GM12878 (cell line): ENCODE measurements around the gene C11orf97. TPM values are rescaled to one million over a fixed set of nuclear protein-coding genes. Genes with fewer than 3 reads are reported as not detected.

ENCODE experiments used
- BHLHE40 ChIP-seq, 2 experiments: fragments of 450-650 bp in 1 of 2; IDR thresholded peaks; 2 replicates each; pipeline ENCODE4 v1.6.1; 2011 to 2017; ENCODE audit warnings: low read depth in 2 of 2, borderline replicate concordance in 1 of 2, improper control_type of control experiment in 1 of 2, low read length in 1 of 2, mild to moderate bottlenecking in 1 of 2
- DPF2 ChIP-seq: fragments of 450-650 bp; IDR thresholded peaks from 2 replicates; pipeline ENCODE4 v1.6.1; 2017; ENCODE audit warnings: mild to moderate bottlenecking
- HCFC1 ChIP-seq: fragments of 150-350 bp; IDR thresholded peaks from 2 replicates; pipeline ENCODE4 v1.6.1; 2014; ENCODE audit warnings: low read length
- IKZF1 ChIP-seq: fragments of 450-650 bp; conservative IDR thresholded peaks from 2 replicates; pipeline ENCODE4 v1.6.1; 2017; ENCODE audit warnings: antibody characterized with exemption, mild to moderate bottlenecking
- IKZF2 ChIP-seq, 2 experiments: fragments of 450-650 bp; IDR thresholded peaks; 2 replicates each; pipeline ENCODE4 v1.6.1; 2017; ENCODE audit warnings: mild to moderate bottlenecking in 2 of 2, moderate library complexity in 2 of 2
- IRF4 ChIP-seq: IDR thresholded peaks from 2 replicates; pipeline ENCODE4 v1.6.1; 2011; ENCODE audit warnings: low read depth, low read length
- KDM1A ChIP-seq: fragments of 200-600 bp; sonication (generic); IDR thresholded peaks from 2 replicates; pipeline ENCODE4 v1.6.1; 2016; ENCODE audit warnings: borderline replicate concordance
- KLF5 ChIP-seq: fragments of 450-650 bp; IDR thresholded peaks from 2 replicates; pipeline ENCODE4 v1.6.1; 2014; ENCODE audit warnings: mild to moderate bottlenecking; ENCODE audit not compliant: partially characterized antibody
- MAX ChIP-seq: IDR thresholded peaks from 2 replicates; pipeline ENCODE4 v1.6.1; 2012; ENCODE audit warnings: low read depth, low read length, improper control_type of control experiment
- NBN ChIP-seq: fragments of 450-650 bp; IDR thresholded peaks from 2 replicates; pipeline ENCODE4 v1.6.1; 2016
- NR2F1 ChIP-seq: fragments of 450-650 bp; conservative IDR thresholded peaks from 2 replicates; pipeline ENCODE4 v1.6.1; 2017; ENCODE audit warnings: mild to moderate bottlenecking
- POLR2A ChIP-seq: IDR thresholded peaks from 2 replicates; pipeline ENCODE4 v1.6.1; 2011; ENCODE audit warnings: low read depth, mild to moderate bottlenecking, low read length
- RAD51 ChIP-seq: fragments of 450-650 bp; IDR thresholded peaks from 2 replicates; pipeline ENCODE4 v1.6.1; 2016; ENCODE audit warnings: moderate library complexity, mild to moderate bottlenecking, inconsistent platforms
- RBBP5 ChIP-seq: fragments of 200-600 bp; sonication (generic); conservative IDR thresholded peaks from 2 replicates; pipeline ENCODE4 v1.6.1; 2016
- RELA ChIP-seq: fragments of 450-650 bp; IDR thresholded peaks from 2 replicates; pipeline ENCODE4 v1.8.0; 2014; ENCODE audit warnings: borderline replicate concordance; ENCODE audit not compliant: partially characterized antibody
- SIN3A ChIP-seq: IDR thresholded peaks from 2 replicates; pipeline ENCODE4 v1.6.1; 2012; ENCODE audit warnings: low read depth, low read length, improper control_type of control experiment
- SMAD1 ChIP-seq: fragments of 450-650 bp; IDR thresholded peaks from 2 replicates; pipeline ENCODE4 v1.6.1; 2018; ENCODE audit warnings: mild to moderate bottlenecking, low read depth; ENCODE audit not compliant: partially characterized antibody
- SMARCA5 ChIP-seq: fragments of 450-650 bp; IDR thresholded peaks from 2 replicates; pipeline ENCODE4 v1.6.1; 2017; ENCODE audit warnings: mild to moderate bottlenecking
- SMC3 ChIP-seq: IDR thresholded peaks from 2 replicates; pipeline ENCODE4 v1.6.1; 2011; ENCODE audit warnings: low read length, improper control_type of control experiment, borderline replicate concordance
- SPI1 ChIP-seq: IDR thresholded peaks from 2 replicates; pipeline ENCODE4 v1.6.1; 2011; ENCODE audit warnings: low read depth, mild to moderate bottlenecking, low read length, moderate library complexity, borderline replicate concordance; ENCODE audit not compliant: insufficient read depth
- SUZ12 ChIP-seq: fragments of 200-600 bp; sonication (generic); IDR thresholded peaks from one replicate; pipeline ENCODE4 v1.6.1; 2018; ENCODE audit warnings: antibody characterized with exemption, mild to moderate bottlenecking; ENCODE audit not compliant: unreplicated experiment
- TCF3 ChIP-seq: IDR thresholded peaks from 2 replicates; pipeline ENCODE4 v1.6.1; 2012; ENCODE audit warnings: low read depth, mild to moderate bottlenecking, low read length, borderline replicate concordance; ENCODE audit not compliant: insufficient read depth
- ZBTB11 ChIP-seq: fragments of 450-650 bp; formaldehyde crosslinking; IDR thresholded peaks from 2 replicates; pipeline ENCODE4 v1.5.0; 2022; ENCODE audit warnings: mild to moderate bottlenecking, missing genetic modification characterization
- ZNF687 ChIP-seq: fragments of 450-650 bp; IDR thresholded peaks from 2 replicates; pipeline ENCODE4 v1.6.1; 2017; ENCODE audit warnings: mild to moderate bottlenecking, moderate library complexity
- polyA plus RNA-seq, 11 experiments: library from polyadenylated mRNA; depleted of rRNA in 4 of 11; unstranded in 6 of 11; stranded (reverse) in 5 of 11; fragments of >200 nt; fragmentation: Nextera tagmentation in 4 of 11; fragmentation: Illumina TruSeq in 1 of 11; extraction: Ambion mirVana in 4 of 11; extraction: Trizol in 1 of 11; gene quantifications; 1 replicate in 1 of 11; 2 replicates in 10 of 11; pipeline versions ENCODE4 v1.2.1 to v1.2.3, GENCODE V29; 2011 to 2016; ENCODE audit warnings: inconsistent platforms in 2 of 11, missing spikeins in 2 of 11, low read depth in 1 of 11
- total RNA-seq, 4 experiments: library from RNA; depleted of rRNA in 3 of 4; stranded (reverse); fragments of >200 nt in 3 of 4; fragmentation: Illumina TruSeq in 1 of 4; extraction: Trizol in 1 of 4; gene quantifications; 2 replicates each; pipeline versions ENCODE4 v1.2.1 to v1.2.3, GENCODE V29; 2013 to 2021

The C11orf97 gene
- total and polyA plus RNA-seq, 10 of the 15 experiments (the other 5 are each of a cell fraction or from before 2014, with no cell fraction given): not detected

DNA sequence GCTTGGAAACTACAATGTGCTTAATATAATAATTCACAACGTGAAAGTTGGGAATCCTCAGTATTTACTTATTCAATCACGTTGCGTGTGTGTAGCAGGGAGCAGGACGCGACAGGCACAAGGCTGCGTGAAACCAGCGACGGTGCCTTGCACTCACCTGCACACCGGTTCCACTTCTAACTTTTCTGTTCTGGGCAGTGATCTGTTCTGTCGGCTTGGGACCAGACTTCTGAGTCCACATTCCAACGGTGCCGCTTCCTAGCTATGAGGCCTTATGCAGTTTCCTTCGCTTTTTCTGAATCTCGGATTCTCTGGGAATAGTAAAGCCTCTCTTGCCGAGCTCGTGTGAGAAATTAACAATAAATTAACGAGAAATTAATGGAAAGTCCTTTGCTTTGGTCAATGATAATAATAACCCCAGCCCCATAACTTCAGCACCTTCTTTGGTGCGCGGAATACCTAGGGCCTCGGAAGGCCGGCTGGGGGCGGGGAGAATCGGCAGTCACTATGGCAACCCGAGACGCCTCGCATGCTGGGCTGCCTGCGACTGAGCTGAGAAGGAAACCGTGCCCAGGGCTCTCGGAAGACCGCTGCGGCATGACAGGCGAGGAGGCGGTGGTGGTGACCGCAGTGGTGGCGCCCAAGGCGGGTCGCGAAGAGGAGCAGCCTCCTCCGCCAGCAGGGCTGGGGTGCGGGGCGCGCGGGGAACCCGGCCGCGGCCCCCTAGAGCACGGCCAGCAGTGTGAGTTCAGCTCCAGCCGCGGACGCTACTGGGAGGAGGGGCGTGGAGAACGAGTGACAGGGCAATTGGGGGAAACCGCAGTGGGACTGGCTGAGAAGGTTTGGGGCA is at the start of gene C11orf97 (continued):
- no peak for TF ChIP-seq ZNF687
- no peak for TF ChIP-seq HCFC1
- TF ChIP-seq DPF2: 0 out of 2 replicates have a peak, but pooled peaks have one; percentile 33
- no peak for TF ChIP-seq SMC3
- no peak for TF ChIP-seq IKZF2 (IDR thresholded peaks at IDR 0.05)
- no peak for TF ChIP-seq SMARCA5
- TF ChIP-seq RAD51: no peak
- TF ChIP-seq SUZ12: no peak
- TF ChIP-seq IRF4: no peak
- TF ChIP-seq KLF5: no peak
- no peak for TF ChIP-seq NBN
- no peak for TF ChIP-seq RELA
- peak; percentile 24; the same call in 1 of the 2 replicates for TF ChIP-seq MAX
- no peak for TF ChIP-seq TCF3
- no peak for TF ChIP-seq KDM1A
- peak; percentile 51; the same call in 1 of the 2 replicates for TF ChIP-seq IKZF1
- TF ChIP-seq POLR2A: no peak
- no peak for TF ChIP-seq RBBP5
- peak in 1 of 2 experiments; percentile 64; a peak in 1 of 4 replicates for TF ChIP-seq BHLHE40 (IDR thresholded peaks at IDR 0.05; ENCODE audit: borderline replicate concordance in 1 of 2, low read depth in 2 of 2, low read length in 1 of 2)
- TF ChIP-seq ZBTB11 (CRISPR knock-in tag): no peak
- TF ChIP-seq SIN3A: peak; percentile 37; the same call in 1 of the 2 replicates
- no peak for TF ChIP-seq SPI1
- no peak for TF ChIP-seq NR2F1
- TF ChIP-seq SMAD1: no peak
